HG03457 (cell line): ENCODE data around the gene STX1B.
"Not testable (repeated sequence)": the region's sequence is repeated elsewhere in the genome, so short reads cannot be mapped to it uniquely, and the experiment has no call there.

ENCODE experiments used
- ATAC-seq: cut with Tn5 transposase; IDR thresholded peaks from one replicate; pipeline ENCODE4 v1.9.1; 2021; ENCODE audit warnings: moderate number of reproducible peaks; ENCODE audit not compliant: unreplicated experiment

Gene STX1B

GRCh38 chr16:30953511-30954124, 56.8 kb downstream of the STX1B start:
- ATAC-seq, result no peak

GRCh38 chr16:30953111-30953510, 57.3 kb downstream of the STX1B start:
- ATAC-seq, result no peak

GRCh38 chr16:30951750-30952149, 58.7 kb downstream of the STX1B start:
- ATAC-seq, result no peak

- no peak for ATAC-seq
These were observed 59.2 kb downstream of the STX1B start for GRCh38 chr16:30951193-30951592.

- ATAC-seq, result no peak
These were observed 59.8 kb downstream of the STX1B start for GRCh38 chr16:30950516-30951065.

DNA sequence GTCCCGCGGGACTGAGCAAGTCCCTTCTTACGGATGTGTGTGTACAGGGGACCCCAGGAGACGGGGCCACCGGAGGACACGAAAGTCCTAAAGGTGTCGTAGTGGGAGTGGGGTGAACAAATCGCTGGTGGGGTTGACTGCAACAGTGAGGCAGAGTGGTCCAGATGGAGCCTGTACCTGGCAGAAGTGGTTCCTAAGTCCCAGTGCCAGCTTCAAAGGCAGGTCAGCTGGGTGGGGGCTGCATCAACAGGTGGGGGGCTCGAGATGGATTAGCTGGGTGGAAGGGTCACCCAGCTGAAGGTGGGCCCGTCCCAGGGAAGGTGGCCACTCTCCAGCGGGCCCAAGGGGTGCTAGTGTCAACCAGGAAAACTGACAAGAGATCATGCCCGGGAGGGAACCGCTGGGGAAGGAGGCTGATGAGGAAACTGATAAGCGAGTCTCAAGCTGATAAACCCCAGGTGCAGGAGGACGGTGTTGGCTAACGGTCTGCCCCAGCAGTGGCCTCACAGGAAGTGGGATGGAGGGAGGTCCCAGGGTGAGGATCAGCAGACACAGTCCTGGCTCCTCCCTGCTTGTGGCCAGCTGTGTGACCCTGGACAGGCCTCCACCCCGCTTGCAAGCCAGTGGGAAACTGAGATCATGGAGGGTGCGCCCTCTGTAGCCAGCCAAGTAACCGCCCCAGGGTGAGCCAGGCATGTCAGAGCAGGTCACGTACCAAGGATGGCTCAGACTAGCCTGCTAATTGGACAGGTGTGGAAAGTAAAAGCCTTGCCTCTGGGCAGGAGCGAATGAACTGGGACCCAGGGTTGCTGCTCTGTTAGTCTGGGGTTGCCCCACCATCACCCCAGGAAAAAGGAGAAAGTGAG, 60.6 kb downstream of the STX1B start:
- no peak for ATAC-seq

DNA sequence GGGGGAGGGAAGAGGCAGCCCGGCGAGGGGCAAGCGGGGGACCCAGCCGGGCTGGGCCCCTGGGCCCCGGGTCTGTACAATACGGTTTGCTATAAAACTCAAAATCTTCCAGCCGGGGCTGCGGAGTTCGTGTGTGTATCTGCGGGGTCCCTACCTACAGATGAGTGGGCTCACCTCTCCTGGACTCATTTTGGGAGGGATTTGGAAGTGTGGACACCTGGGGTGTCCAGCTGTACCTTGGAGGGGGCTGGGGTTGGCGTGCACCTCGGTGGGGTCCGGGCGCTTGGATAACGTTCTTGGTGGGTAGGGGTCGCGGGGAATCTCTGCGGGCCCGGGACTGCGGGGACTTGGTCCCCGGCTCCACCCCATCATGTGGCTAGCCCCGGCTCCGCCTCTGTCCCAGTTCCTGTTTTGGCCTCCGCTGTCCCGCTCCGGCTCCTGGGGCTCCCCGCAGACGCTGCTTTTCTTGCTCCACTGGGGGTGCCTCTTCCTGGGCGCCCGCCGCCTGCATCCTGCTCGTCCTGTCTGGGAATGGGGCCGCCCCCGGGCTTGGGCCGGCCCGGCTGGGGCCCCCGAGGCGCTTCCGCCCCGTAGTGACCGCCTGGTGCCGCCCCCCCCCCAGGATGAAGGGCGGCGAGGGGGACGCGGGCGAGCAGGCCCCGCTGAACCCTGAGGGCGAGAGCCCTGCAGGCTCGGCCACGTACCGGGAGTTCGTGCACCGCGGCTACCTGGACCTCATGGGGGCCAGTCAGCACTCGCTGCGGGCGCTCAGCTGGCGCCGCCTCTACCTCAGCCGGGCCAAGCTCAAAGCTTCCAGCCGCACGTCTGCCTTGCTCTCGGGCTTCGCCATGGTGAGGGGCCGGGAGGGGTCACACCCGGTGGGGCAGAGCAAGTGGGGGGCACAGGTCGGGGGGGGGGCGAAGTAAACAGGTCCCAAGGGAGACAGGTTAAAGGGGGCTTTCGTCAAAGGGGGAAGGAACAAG, 61.5 kb downstream of the STX1B start, which contains the start of gene ORAI3:
Gene ORAI3, plus strand, starts transcription at position 402 of the 983 bp plus-strand sequence. Its CDS starts 222 bp downstream, at position 624.
- peak; percentile 47 for ATAC-seq

- ATAC-seq, result no peak
These were observed 62.4 kb downstream of the STX1B start for GRCh38 chr16:30947859-30948666.

- no peak for ATAC-seq
These were observed 62.9 kb downstream of the STX1B start for GRCh38 chr16:30947541-30947858.

- ATAC-seq, result no peak
These were observed 63.5 kb downstream of the STX1B start for GRCh38 chr16:30946671-30947540.

DNA sequence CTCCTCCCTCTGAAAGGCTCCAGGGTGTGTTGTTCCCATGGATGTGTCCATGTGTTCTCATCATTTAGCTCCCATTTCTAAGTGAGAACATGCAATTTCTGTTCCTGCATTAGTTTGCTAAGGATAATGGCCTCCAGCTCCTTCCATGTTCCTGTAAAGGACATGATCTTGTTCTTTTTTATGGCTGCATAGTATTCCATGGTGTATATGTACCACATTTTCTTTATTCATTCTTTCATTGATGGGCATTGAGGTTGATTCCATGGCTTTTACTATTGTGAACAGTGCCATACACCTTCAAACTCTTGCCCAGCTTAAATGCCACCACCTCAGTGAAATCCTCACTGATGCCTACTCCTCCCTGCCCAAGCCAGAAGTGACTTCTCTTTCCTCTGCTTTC, 66.1 kb downstream of the STX1B start:
- ATAC-seq, result no peak

GRCh38 chr16:30942426-30942806, 68.0 kb downstream of the STX1B start:
- no peak for ATAC-seq

DNA sequence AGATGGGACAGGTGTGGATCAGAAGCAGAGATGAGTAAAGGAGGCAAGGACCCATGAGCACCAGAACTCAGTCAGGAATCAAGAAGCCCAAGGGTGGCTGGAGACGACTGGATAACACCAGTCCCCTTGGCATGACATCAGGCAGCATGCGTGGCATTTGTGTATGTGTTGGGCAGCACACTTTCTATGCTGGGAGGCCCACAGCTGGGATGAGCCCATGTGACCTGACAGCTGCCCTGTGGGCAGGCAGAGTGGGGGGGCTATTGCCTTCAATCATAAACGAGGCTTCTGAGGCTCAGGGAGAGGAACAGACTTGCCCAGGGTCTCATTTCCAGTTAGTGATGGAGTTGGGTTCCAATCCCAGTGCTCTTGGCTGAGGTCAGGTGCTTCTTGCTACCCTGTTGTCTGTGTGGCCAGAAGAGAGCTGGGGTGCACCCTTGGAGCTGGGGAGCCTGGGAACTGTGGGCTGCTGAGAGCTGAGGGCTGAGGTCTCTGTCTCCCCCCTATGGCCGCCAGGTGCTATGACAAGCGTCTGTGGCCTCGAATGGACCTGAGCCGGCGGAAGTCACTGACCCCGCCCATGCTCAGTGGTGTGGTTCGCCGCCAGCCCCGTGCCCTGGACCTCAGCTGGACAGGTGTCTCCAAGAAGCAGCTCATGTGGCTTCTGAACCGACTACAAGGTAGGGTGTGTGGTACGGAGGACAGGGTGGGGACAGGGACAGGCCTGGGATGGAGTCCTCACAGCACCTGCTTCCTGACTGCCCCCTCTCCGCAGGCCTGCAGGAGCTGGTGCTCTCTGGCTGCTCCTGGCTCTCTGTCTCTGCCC, 68.6 kb downstream of the STX1B start:
- peak; percentile 83 for ATAC-seq

DNA sequence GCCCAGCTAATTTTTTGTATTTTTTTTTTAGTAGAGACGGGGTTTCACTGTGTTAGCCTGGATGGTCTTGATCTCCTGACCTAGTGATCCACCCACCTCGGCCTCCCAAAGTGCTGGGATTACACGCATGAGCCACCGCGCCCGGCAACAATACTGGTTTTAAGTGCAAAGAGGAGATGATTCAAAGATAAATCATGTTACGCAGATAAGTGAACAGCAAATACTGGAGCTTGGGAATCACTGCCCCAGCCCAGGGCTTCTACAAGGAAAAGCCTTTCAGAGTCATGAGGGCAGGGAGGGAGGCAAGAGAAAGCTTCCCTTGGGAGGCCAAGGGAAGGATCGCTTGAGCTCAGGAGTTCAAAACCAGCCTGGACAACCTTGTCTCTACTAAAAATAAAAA, 70.9 kb downstream of the STX1B start:
- not testable (repeated sequence) for ATAC-seq
